ENCODE results near the gene GRM2.

DNA sequence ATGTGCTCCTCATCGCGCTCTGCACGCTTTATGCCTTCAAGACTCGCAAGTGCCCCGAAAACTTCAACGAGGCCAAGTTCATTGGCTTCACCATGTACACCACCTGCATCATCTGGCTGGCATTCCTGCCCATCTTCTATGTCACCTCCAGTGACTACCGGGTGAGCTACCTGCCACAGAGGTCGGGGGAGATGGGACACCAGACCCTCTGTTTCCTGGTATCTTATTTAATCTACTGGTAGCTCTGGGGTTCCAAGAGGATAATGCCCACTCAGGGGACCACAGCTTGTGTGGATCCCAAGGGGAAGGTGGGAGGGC is 9.1 kb downstream of the GRM2 start:
- TF ChIP-seq, protein P1, sequence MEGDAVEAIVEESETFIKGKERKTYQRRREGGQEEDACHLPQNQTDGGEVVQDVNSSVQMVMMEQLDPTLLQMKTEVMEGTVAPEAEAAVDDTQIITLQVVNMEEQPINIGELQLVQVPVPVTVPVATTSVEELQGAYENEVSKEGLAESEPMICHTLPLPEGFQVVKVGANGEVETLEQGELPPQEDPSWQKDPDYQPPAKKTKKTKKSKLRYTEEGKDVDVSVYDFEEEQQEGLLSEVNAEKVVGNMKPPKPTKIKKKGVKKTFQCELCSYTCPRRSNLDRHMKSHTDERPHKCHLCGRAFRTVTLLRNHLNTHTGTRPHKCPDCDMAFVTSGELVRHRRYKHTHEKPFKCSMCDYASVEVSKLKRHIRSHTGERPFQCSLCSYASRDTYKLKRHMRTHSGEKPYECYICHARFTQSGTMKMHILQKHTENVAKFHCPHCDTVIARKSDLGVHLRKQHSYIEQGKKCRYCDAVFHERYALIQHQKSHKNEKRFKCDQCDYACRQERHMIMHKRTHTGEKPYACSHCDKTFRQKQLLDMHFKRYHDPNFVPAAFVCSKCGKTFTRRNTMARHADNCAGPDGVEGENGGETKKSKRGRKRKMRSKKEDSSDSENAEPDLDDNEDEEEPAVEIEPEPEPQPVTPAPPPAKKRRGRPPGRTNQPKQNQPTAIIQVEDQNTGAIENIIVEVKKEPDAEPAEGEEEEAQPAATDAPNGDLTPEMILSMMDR (IDR thresholded peaks at IDR 0.05), result no peak
- TF ChIP-seq POLR2A (IDR thresholded peaks at IDR 0.05), result no peak

Measured in adrenal gland (tissue), 5 donors.